Kidney (tissue), 14 donors: ENCODE measurements around the gene MLPH. TPM values are rescaled to one million over a fixed set of nuclear protein-coding genes. Genes with fewer than 3 reads are reported as not detected.

Source experiments
- DNase-seq, 5 donors: peaks; one replicate each; pipeline ENCODE4 v3.0.0-alpha.2; 2013 to 2020
- FAIRE-seq: peaks from 2 replicates; lab custom pipeline; 2012; peaks lifted over from hg19 to GRCh38; lab: Jason Lieb, UNC
- H3K27ac ChIP-seq, 2 donors: one replicate each; pipeline ENCODE4 v1.7.0; 2013; ENCODE audit warnings: low read depth in 2 of 2, low read length in 2 of 2, inconsistent platforms in 1 of 2
- H3K27me3 ChIP-seq: one replicate; pipeline ENCODE4 v1.7.1; 2013; ENCODE audit warnings: low read length, inconsistent platforms; ENCODE audit not compliant: control insufficient read depth, insufficient read depth
- H3K36me3 ChIP-seq, 3 donors: one replicate each; pipeline versions ENCODE4 v1.7.0 to v1.7.1; 2013; ENCODE audit warnings: low read length in 3 of 3, control low read depth in 1 of 3, inconsistent platforms in 1 of 3; ENCODE audit not compliant: insufficient read depth in 3 of 3, control insufficient read depth in 2 of 3
- H3K4me1 ChIP-seq, 3 donors: one replicate each; pipeline versions ENCODE4 v1.7.0 to v1.7.1; 2013; ENCODE audit warnings: low read length in 3 of 3, inconsistent platforms in 1 of 3, low read depth in 1 of 3; ENCODE audit not compliant: control insufficient read depth in 2 of 3, insufficient read depth in 2 of 3
- H3K4me3 ChIP-seq, 3 donors: one replicate each; pipeline versions ENCODE4 v1.7.0 to v1.8.1; 2013; ENCODE audit warnings: low read length in 3 of 3, control low read depth in 1 of 3, inconsistent platforms in 1 of 3
- H3K9ac ChIP-seq, 3 donors: one replicate each; pipeline versions ENCODE4 v1.7.0 to v1.7.1; 2013; ENCODE audit warnings: low read length in 3 of 3, control low read depth in 1 of 3, inconsistent platforms in 1 of 3
- H3K9me3 ChIP-seq, 3 donors: one replicate each; pipeline versions ENCODE4 v1.7.0 to v1.7.1; 2013; ENCODE audit warnings: low read length in 3 of 3, control low read depth in 1 of 3, inconsistent platforms in 1 of 3; ENCODE audit not compliant: control insufficient read depth in 2 of 3, insufficient read depth in 1 of 3
- intact Hi-C: fragments of 100-400 bp; cut with DNase I; formaldehyde crosslinking; loops from one replicate; pipeline ENCODE4 v1.11.1; 2022
- polyA plus RNA-seq: library from polyadenylated mRNA; stranded (reverse); fragments of 350-450 nt; fragmentation: Illumina TruSeq; extraction: RNeasy Lipid Tissue Mini Kit (QIAGEN cat#74804); gene quantifications from one replicate; pipeline ENCODE4 v1.2.3, GENCODE V29; 2014; ENCODE audit warnings: low read depth, low replicate concordance; ENCODE audit not compliant: insufficient read depth
- total RNA-seq: library from RNA; stranded (reverse); fragmentation: NEBNext Ultra II Directional; extraction: Animal tissue kit (Norgen Biotek cat#: 25700); gene quantifications from one replicate; pipeline ENCODE4 v1.2.1, GENCODE V29; 2021
- TF ChIP-seq, protein P1 (sequence below): IDR thresholded peaks from 3 replicates; pipeline ENCODE4 v1.5.1; 2012; ENCODE audit warnings: mild to moderate bottlenecking, moderate library complexity, borderline replicate concordance; ENCODE audit not compliant: insufficient read depth; ENCODE audit errors: extremely low read depth
- donor health status: control.
- donor health status: control.
- donor health status: control.
- donor health status: control.
- donor health status: control.
- donor health status: DM: yes; HTN: yes; CAD: no.
- donor health status: Normal renal cell carcinoma (clear cell type).

MLPH gene
- total and polyA plus RNA-seq, 2 donors from 2014 or later, result 4.6 to 9.6 TPM

DNA sequence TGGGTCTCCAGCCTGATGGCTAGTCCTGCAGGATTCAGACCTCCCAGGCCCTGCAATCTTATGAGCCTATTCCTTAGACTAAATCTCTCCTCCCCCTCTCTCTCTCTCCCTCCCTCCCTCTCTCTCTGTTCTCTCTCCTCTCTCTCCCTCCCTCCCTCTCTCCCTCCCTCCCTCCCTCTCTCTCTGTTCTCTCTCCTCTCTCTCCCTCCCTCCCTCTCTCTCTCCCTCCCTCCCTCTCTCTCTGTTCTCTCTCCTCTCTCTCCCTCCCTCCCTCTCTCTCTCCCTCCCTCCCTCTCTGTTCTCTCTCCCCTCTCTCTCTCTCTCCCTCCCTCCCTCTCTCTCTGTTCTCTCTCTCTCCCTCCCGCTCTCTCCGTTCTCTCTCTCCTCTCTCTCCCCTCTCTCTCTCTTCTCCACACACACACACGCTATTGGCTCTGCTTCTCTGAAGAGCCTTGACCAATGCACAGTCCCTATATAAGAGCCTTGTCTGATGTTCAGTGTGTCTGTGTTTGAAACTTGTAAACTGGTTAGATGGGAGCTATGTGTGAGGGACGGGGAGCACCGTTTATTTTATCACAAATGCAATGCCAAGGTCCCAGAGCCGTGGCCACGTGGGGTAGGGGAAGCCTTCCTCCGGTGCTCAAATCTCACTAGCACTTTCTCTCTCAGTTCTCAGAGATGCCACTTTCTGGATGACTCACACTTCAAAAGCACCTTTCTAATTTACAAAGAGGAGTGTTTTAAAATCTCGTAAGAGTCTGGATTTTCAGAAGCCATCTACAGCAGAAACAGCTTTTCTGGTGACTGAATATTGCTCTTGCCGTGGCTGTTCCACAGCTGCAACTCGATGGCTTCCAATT, 70.0 kb downstream of the MLPH start:
- no peak overlapping the region for H3K4me3 ChIP-seq
- intact Hi-C loops, result no loop called here
- H3K36me3 ChIP-seq, result no peaks in the 10 kb centered on the region
- TF ChIP-seq, protein P1, sequence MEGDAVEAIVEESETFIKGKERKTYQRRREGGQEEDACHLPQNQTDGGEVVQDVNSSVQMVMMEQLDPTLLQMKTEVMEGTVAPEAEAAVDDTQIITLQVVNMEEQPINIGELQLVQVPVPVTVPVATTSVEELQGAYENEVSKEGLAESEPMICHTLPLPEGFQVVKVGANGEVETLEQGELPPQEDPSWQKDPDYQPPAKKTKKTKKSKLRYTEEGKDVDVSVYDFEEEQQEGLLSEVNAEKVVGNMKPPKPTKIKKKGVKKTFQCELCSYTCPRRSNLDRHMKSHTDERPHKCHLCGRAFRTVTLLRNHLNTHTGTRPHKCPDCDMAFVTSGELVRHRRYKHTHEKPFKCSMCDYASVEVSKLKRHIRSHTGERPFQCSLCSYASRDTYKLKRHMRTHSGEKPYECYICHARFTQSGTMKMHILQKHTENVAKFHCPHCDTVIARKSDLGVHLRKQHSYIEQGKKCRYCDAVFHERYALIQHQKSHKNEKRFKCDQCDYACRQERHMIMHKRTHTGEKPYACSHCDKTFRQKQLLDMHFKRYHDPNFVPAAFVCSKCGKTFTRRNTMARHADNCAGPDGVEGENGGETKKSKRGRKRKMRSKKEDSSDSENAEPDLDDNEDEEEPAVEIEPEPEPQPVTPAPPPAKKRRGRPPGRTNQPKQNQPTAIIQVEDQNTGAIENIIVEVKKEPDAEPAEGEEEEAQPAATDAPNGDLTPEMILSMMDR, result no peak
- DNase-seq (peak in 1 of 5 donors; percentile 2), FAIRE-seq (no peak)
- H3K9ac ChIP-seq, result no peak overlapping the region
- H3K27ac ChIP-seq, result no peak overlapping the region
- H3K9me3 ChIP-seq, result peaks cover 0 to 9% (median 3%) of the 10 kb centered on the region in 3 donors
- H3K4me1 ChIP-seq, result peaks cover 0 to 4% (median 0%) of the 10 kb centered on the region in 3 donors
- H3K27me3 ChIP-seq, result no peaks in the 10 kb centered on the region

- Histone ChIP-seq H3K9me3 (peaks cover 0 to 9% (median 3%) of the 10 kb centered on the region in 3 donors), H3K4me1 (peaks cover 0 to 4% (median 0%) of the 10 kb centered on the region in 3 donors), H3K36me3 (no peaks in the 10 kb centered on the region), H3K27me3 (no peaks in the 10 kb centered on the region), H3K27ac (no peak overlapping the region), H3K9ac (no peak overlapping the region), H3K4me3 (no peak overlapping the region)
- intact Hi-C loops, result no loop called here
- FAIRE-seq (no peak), DNase-seq (peak in 1 of 5 donors; percentile 33)
- TF ChIP-seq, protein P1, result no peak
These were observed 70.6 kb downstream of the MLPH start for GRCh38 chr2:237557633-237558015.

- DNase-seq, result peak; percentile 55 to 76 (median 66)
- intact Hi-C loops, result no loop called here
- FAIRE-seq, result no peak
- Histone ChIP-seq H3K9ac (no peak overlapping the region), H3K36me3 (no peaks in the 10 kb centered on the region), H3K4me3 (no peak overlapping the region), H3K9me3 (peaks cover 0 to 9% (median 3%) of the 10 kb centered on the region in 3 donors), H3K27me3 (no peaks in the 10 kb centered on the region), H3K27ac (no peak overlapping the region), H3K4me1 (peaks cover 0 to 4% (median 0%) of the 10 kb centered on the region in 3 donors)
- TF ChIP-seq, protein P1, result no peak
These were observed 72.0 kb downstream of the MLPH start for GRCh38 chr2:237558961-237559641.
